ENCODE measurements around the gene NUMB. TPM values are rescaled to one million over a fixed set of nuclear protein-coding genes. Genes with fewer than 3 reads are reported as not detected.

The NUMB gene
- total and polyA plus RNA-seq, 4 donors, result 21.2 to 45.8 (median 26.1) TPM

GRCh38 chr14:73241481-73242165 lies 216.7 kb downstream of the NUMB start:
- WGBS, result 93% methylated on average over 19 of the region's 19 CpGs
- peaks cover 5 to 34% (median 20%) of the 10 kb centered on the region in 4 donors for H3K4me1 ChIP-seq (ENCODE audit: control insufficient read depth in 4 of 4, insufficient read depth in 4 of 4, low read length in 3 of 4)

More at GRCh38 chr14:73241481-73242165, 216.7 kb downstream of the NUMB start:
- no peaks in the 10 kb centered on the region for H3K36me3 ChIP-seq (ENCODE audit: control insufficient read depth in 4 of 4, insufficient read depth in 3 of 4, low read depth in 1 of 4, low read length in 3 of 4)
- no peak for DNase-seq (ENCODE audit: low spot score)
- H3K9me3 ChIP-seq (ENCODE audit: control insufficient read depth in 4 of 4, low read length in 3 of 4), result no peaks in the 10 kb centered on the region
- no peak for TF ChIP-seq TAF1 (conservative IDR thresholded peaks at IDR 0.05)
- no peak for TF ChIP-seq YY1 (IDR thresholded peaks at IDR 0.05)
- TF ChIP-seq JUND (IDR thresholded peaks at IDR 0.05), result no peak
- no peak for TF ChIP-seq GABPA (IDR thresholded peaks at IDR 0.05 in 1 of 2, conservative IDR thresholded peaks at IDR 0.05 in 1 of 2)
- TF ChIP-seq EGR1 (IDR thresholded peaks at IDR 0.05; ENCODE audit: low read depth in 2 of 2), result no peak
- no peak for TF ChIP-seq HNF4G (IDR thresholded peaks at IDR 0.05)
- no peak for TF ChIP-seq RXRA (IDR thresholded peaks at IDR 0.05)
- TF ChIP-seq, protein P1, sequence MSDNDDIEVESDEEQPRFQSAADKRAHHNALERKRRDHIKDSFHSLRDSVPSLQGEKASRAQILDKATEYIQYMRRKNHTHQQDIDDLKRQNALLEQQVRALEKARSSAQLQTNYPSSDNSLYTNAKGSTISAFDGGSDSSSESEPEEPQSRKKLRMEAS (IDR thresholded peaks at IDR 0.05), result no peak
- no peak for TF ChIP-seq CTCF (IDR thresholded peaks at IDR 0.05; ENCODE audit: low read depth, low read length, missing input control)
- no peak for TF ChIP-seq FOXA1 (IDR thresholded peaks at IDR 0.05)
- TF ChIP-seq FOXA2 (IDR thresholded peaks at IDR 0.05), result no peak
- TF ChIP-seq, protein P2, sequence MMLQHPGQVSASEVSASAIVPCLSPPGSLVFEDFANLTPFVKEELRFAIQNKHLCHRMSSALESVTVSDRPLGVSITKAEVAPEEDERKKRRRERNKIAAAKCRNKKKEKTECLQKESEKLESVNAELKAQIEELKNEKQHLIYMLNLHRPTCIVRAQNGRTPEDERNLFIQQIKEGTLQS (IDR thresholded peaks at IDR 0.05), result no peak
- no peak for TF ChIP-seq ZBTB33 (IDR thresholded peaks at IDR 0.05)
- no peak for TF ChIP-seq REST (IDR thresholded peaks at IDR 0.05)
- TF ChIP-seq HNF4A (conservative IDR thresholded peaks at IDR 0.05), result no peak
- TF ChIP-seq NR2F2 (IDR thresholded peaks at IDR 0.05), result no peak
- TF ChIP-seq SP1 (IDR thresholded peaks at IDR 0.05), result no peak
- no peak for TF ChIP-seq RAD21 (IDR thresholded peaks at IDR 0.05)
- no peak overlapping the region for H3K4me3 ChIP-seq (ENCODE audit: low read depth in 1 of 3, low read length in 3 of 3)
- no peak overlapping the region for H3K27ac ChIP-seq (ENCODE audit: low read depth in 1 of 2, low read length in 2 of 2)
- H3K9ac ChIP-seq (ENCODE audit: low read depth in 1 of 2, low read length in 2 of 2), result no peak overlapping the region
- H3K27me3 ChIP-seq (ENCODE audit: control insufficient read depth in 4 of 4, insufficient read depth in 4 of 4, low read length in 3 of 4), result peaks cover 0 to 6% (median 2%) of the 10 kb centered on the region in 4 donors
